Fibroblast of villous mesenchyme (primary cell): ENCODE results near the gene SV2A. TPM values are rescaled to one million over a fixed set of nuclear protein-coding genes. Genes with fewer than 3 reads are reported as not detected.
"Not testable (repeated sequence)": the region's sequence is repeated elsewhere in the genome, so short reads cannot be mapped to it uniquely, and the experiment has no call there.

Experiments
- DNase-seq: peaks from one replicate; pipeline ENCODE4 v3.0.0-alpha.2; 2010; ENCODE audit warnings: low read depth
- H3K4me3 ChIP-seq: 2 replicates; pipeline ENCODE4 v1.5.1; 2011; ENCODE audit warnings: low read depth, mild to moderate bottlenecking, low read length
- total RNA-seq: library from RNA; depleted of rRNA; stranded (reverse); fragments of >200 nt; gene quantifications from 2 replicates; pipeline ENCODE4 v1.2.3, GENCODE V29; 2012
- TF ChIP-seq, protein P1 (sequence below): IDR thresholded peaks from 2 replicates; pipeline ENCODE4 v1.5.1; 2012; ENCODE audit warnings: low read depth, mild to moderate bottlenecking, low read length; ENCODE audit not compliant: insufficient read depth

Gene SV2A
- total RNA-seq, 1 donor = 19.4 TPM

DNA sequence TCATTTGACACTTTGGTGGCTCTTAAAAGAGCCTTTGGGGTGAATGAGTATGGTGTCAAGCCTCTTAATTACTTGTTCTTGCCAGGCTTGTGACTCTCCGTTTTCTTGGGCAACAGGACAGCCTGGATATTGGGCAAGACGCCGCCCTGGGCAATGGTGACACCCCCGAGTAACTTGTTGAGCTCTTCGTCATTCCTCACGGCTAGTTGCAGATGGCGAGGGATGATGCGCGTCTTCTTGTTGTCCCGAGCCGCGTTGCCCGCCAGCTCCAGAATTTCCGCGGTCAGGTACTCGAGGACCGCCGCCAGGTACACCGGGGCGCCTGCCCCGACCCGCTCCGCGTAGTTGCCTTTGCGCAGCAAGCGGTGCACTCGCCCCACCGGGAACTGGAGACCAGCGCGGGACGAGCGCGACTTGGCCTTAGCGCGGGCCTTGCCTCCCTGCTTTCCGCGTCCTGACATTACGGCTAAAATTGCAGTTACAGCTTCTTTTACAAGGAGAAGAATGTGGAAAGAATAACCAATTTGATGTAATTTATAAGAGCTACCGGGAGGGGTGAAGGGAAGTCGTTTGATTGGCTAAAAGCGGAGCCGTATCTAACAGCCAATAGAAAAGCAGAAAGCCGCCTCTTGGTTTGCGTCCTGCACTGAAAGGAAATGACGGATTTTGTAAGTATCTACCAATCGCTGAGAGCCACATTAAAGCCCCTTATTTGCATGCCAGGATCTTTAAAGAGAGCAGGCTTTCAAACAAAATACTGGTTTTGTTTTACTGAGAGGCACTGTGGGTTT lies 30.0 kb downstream of the SV2A start:
- TF ChIP-seq, protein P1, sequence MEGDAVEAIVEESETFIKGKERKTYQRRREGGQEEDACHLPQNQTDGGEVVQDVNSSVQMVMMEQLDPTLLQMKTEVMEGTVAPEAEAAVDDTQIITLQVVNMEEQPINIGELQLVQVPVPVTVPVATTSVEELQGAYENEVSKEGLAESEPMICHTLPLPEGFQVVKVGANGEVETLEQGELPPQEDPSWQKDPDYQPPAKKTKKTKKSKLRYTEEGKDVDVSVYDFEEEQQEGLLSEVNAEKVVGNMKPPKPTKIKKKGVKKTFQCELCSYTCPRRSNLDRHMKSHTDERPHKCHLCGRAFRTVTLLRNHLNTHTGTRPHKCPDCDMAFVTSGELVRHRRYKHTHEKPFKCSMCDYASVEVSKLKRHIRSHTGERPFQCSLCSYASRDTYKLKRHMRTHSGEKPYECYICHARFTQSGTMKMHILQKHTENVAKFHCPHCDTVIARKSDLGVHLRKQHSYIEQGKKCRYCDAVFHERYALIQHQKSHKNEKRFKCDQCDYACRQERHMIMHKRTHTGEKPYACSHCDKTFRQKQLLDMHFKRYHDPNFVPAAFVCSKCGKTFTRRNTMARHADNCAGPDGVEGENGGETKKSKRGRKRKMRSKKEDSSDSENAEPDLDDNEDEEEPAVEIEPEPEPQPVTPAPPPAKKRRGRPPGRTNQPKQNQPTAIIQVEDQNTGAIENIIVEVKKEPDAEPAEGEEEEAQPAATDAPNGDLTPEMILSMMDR = no peak
- peak; percentile 100 for DNase-seq
- H3K4me3 ChIP-seq = peak overlapping the region; percentile 86

DNA sequence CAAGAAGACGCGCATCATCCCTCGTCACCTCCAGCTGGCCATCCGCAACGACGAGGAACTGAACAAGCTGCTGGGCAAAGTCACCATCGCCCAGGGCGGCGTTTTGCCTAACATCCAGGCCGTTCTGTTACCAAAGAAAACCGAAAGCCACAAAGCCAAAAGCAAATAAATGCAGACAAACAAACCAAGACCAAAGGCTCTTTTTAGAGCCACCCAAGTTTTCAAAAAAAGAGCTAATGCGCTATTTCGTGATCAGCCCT lies 30.5 kb downstream of the SV2A start:
- peak overlapping the region; percentile 86 for H3K4me3 ChIP-seq
- DNase-seq = not testable (repeated sequence)

GRCh38 chr1:149886396-149887195 lies 31.0 kb downstream of the SV2A start:
- TF ChIP-seq, protein P1 = no peak
- DNase-seq = peak; percentile 100
- peak overlapping the region; percentile 86 for H3K4me3 ChIP-seq

- DNase-seq = not testable (repeated sequence)
- H3K4me3 ChIP-seq = peak overlapping the region; percentile 86
Measured at GRCh38 chr1:149886121-149886395, 31.6 kb downstream of the SV2A start.

DNA sequence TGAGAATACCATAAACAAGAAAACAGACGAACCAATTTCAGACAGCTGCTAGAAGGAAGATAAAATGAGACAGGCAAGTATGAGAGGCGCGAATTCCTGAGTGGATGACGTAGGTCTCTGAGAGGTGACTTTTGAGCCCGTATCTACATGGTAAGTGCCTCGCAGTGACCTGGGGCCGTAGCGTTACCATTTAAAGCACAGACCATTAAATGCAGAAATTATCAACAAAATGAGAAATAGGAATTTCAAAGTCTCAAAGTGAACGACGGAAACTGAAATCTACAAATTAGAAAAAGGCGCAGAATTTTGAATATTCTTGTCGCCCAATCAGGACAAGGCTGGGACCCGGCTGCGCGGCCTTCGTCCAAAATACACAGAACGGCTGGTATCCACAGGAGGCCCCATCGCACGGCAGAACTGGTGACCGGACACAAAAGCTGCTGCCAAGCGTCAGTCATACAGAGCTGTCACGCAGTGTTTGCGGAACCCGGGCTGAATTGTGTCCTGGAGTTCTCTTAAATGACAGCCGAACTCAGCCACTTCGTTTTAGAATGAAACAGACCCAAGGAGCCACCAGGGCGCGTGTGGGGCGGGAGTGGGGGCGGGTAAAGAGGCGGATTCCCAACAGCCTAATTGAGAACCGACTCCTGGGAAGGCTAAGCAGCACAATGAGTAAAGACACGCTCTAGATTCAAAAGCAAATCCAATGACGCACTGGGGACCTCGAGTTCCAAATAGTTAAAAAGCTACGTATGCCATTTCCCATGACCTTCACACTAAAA lies 32.1 kb downstream of the SV2A start:
- TF ChIP-seq, protein P1 = no peak
- peak overlapping the region; percentile 86 for H3K4me3 ChIP-seq
- DNase-seq = peak; percentile 78

GRCh38 chr1:149884433-149885338 lies 33.0 kb downstream of the SV2A start:
- peak; percentile 22 for DNase-seq
- H3K4me3 ChIP-seq = peak overlapping the region; percentile 86
- TF ChIP-seq, protein P1 = no peak

DNA sequence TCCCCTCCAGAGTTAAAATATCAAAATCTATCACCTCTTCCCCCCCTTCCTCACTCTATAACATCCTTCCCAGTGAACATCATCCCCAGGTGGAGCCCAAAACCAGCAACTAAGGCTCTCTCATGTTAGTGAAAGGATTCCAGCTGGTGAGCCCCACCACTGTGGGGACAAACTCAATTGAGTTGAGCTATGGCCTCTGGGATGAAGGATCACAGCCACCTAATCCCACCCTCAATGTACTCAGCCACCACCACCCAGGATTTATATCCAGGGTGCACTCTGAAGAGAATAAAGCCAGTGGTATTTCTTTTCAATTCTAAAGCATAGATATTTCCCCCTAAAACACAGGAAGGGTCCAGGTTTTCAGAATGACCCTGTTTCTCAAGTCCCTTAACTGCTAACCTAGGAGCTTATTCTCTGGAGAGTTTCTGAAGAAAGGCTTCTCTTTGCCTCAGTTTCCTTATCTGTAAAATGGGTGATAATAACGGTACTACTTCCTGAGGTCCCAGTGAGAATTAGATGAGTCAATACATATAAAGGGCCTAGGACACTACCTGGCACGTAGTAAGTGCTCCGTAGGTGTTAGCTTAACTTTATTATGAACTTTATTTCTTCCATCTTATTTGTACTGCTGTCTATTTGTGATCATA lies 33.9 kb downstream of the SV2A start:
- DNase-seq = no peak
- H3K4me3 ChIP-seq = no peak overlapping the region
- TF ChIP-seq, protein P1 = no peak
